Stimulated activated CD8-positive, alpha-beta memory T cell treated with anti-CD3 and anti-CD28 coated beads, Interleukin-15, amount 100 ng/mL, for 48 hours (primary cell): Measurements from ENCODE around the gene INSL3.
A peak's percentile ranks its signal among the peaks of the same experiment; 100 is the strongest.

ENCODE experiments used
- DNase-seq, 2 donors: peaks; one replicate each; pipeline ENCODE4 v3.0.0-alpha.2; 2020; ENCODE audit warnings: low read depth in 2 of 2

Gene INSL3

DNA sequence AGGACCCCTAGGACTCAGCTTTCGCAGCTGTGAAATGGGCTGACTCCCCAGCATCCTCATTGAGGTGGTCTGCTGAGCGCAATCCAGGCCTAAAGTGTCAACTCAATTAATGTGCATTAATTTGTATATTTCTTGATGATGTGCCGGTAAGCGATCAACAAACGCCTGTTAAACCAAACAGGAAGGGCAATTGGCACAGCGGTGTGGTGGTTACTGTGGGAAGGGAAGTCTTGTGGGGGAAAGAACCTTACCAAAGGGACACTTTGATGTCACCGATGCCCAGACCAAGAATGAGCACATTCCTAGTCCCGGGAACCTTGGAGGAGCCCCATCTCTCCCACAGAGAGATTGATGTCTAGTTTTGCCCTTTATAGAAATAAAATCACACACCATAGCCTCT, 24.8 kb upstream of the INSL3 start:
- DNase-seq, result no peak

DNA sequence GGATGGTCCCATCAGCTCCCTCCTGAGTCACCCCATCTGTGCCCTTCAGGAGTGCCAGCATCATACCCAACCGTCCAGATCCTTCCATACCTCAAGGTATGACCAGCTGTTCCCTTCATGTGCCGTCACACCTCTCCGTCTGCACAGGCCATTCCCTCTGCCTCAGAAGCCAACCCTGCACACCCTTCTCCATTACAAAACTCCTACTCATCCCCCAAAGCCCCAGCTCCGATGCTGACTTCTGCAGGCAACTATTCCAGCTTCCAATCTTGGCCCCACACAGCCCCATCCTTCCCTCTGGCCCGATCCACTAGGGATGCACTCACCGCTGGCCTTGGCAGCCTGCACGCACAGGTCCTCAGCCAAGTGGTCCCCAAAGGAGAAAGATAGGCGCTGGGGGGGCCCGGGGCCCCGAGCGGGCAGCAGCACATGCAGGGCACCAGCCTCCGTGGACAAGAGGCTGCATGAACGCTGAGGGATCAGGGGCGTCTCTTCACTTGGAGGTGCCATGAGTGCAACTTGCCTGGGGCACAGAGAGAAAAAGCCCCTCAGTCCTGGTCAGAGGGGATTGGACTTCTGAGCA, 22.7 kb upstream of the INSL3 start:
- DNase-seq, result no peak

DNA sequence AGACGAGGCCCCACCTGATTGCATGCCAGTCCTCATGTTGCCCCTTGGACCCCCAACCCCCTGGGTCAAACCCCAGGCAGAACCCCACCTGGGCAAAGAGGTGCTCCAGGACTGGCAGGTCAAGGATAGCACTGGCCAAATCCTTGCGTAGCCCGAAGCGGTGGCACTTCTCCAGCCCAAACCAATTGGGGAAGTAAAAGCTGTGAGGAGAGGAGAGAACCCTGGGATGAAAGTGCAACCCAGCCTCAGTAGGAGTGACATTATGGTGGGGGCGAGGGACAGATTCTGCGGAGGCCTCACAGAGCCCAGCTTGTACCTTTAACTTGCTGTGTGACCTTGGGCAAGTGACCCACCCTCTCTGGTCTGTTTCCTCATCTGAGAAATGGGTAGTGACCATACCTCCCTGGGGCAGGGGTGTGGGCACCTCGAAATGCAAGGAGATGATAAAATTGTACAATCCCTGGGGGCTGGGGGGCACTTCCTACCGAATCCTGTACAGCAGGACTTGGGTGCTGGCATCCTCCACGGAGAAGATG, 22.0 kb upstream of the INSL3 start:
- DNase-seq, result no peak

DNA sequence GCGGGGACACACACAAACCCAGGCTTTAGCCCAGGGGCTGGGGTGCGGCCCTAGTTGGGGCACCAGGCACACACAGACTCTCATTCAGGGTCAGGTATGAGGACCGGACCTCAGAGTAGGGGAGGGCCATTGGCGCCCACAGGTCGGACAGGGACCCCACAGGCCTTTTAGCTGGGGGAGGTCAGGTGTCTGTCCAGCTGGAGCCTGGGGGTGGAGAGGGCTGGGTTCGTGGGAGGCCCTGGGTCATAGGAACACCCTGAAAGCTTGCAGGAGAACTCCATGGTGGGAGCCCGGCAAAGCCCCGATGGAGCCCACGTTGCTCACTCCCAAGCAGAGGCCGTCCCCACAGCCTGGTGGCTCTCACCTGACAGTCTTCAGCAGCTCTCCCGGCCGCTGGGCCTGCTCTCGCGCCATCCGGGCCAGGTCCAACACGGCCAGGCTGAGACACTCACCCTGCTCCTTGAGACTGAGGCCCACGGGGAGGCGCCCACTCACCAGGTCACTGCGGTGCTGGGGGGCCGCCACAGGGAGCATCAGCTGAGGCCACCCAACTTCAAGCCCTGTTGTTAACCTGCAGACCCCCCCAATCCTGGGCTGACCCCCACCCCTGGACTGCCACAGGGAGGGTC, 21.5 kb upstream of the INSL3 start:
- DNase-seq, result no peak

DNA sequence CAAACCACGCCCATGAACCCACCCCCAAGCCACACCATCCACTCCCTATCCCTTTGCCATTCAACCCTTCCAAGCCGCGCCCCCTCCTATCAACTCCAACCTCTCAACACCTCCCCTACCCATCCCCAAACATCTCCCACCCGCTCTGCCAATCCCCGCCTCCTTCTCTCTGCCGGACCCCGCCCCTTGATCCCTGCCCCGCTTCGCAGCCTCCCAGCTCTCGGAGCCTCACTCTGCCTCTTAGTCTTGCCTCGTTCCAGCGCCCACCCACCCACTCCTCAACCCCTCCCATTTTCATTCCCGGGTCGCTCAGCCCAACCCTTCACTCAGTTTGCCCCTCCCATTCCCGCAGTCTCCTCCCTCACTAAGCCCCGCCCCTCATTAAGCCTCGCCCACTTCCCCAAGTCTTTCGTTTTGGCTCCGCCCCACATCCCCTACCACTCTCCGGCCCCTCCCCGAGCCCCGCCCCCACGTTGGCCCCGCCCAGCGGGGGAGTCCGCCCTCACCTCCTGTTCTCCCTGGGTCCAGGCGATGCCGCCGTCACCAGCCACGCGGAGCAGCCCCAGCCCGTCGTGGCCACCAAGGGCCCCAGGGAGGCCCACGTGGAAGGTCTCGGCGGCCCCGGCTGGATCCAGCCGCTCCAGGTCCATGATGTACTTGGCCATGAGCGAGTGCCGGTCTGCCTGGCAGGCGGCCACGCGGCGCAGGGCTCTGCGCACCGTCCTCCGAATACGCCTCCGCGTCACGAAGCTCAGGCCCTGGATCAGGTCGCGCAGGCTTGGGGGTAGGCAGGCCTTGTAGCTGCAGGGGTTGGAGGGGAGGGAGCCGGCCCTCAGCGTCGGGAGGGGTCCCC, 20.7 kb upstream of the INSL3 start:
- peak; percentile 46 to 52 for DNase-seq

DNA sequence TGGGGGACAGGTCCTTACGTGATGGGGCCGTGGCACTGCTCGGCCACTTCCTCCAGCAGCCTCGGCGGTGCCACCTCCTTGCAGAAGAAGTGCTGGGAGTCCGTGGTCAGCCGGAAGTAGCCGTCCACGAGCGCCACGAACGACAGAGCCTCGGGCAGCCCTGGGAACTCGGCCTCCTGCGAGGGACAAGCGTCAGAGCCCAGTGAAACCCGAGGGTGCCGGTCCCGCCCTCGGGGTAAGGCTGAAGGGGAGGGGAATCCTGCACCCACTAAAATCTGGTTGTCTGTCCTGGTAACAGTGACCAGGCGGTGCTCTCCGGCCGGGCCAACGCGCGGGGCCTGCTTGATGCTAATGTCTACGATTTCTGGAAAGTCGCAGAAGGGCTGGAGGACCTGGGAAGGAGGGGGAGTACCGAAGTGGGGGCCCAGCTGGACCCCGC, 20.1 kb upstream of the INSL3 start:
- no peak for DNase-seq

DNA sequence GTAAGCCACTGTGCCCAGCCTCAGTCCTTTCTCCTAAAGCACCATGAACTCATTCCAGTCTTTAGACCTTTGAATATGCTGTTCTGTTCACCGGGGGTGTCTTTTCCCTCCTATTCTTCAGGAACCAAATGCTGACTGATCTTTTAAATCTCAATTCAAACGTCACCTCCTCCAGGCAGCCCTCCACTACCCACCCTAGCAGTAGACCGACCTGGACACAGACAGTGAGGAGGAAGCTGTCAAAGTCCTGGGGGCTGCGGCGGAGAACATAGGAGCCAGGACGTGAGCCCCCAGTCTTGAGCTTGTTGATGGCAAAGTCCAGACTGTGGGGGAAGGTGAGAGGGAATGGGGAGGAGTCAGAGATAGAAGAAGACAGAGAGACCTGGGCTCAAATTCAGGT, 18.7 kb upstream of the INSL3 start:
- DNase-seq, result no peak

DNA sequence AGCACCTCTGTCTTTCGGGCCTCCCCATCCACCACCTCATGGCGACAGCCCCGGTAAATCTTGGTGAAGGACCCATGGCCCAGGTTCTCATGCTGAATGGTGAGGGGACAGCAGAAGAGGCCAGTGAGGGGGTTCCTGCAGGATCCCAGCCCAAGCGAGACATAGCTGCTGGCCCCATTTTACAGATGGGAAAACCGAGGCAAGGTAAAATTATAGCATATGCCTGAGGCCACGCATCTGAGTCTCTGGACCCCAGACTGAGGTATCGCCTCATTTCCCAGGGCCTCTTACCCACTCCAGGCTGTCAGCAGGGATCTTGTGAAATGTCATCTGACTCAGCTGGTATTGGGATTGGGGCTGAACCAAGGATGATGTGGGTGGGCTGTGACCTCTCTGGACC, 16.7 kb upstream of the INSL3 start:
- DNase-seq, result no peak

DNA sequence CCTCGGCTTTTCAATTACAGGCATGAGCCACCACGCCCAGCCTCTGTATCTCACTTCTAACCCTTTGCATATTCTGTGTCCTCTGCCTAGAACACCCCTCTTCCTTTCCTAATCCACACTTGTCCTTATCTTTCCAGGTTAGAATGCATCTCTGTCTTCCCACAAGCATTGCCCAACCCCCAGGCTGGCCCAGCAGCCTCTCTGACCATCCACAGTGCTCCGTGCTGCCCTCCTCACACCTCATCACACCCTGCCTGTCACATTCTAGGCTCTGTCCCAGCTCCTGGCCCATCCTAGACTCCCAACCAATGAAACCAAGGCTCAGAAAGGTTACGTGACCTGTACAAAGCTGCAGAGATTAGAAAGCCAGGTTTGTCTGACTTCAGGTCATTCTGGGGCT, 15.2 kb upstream of the INSL3 start:
- DNase-seq, result no peak

DNA sequence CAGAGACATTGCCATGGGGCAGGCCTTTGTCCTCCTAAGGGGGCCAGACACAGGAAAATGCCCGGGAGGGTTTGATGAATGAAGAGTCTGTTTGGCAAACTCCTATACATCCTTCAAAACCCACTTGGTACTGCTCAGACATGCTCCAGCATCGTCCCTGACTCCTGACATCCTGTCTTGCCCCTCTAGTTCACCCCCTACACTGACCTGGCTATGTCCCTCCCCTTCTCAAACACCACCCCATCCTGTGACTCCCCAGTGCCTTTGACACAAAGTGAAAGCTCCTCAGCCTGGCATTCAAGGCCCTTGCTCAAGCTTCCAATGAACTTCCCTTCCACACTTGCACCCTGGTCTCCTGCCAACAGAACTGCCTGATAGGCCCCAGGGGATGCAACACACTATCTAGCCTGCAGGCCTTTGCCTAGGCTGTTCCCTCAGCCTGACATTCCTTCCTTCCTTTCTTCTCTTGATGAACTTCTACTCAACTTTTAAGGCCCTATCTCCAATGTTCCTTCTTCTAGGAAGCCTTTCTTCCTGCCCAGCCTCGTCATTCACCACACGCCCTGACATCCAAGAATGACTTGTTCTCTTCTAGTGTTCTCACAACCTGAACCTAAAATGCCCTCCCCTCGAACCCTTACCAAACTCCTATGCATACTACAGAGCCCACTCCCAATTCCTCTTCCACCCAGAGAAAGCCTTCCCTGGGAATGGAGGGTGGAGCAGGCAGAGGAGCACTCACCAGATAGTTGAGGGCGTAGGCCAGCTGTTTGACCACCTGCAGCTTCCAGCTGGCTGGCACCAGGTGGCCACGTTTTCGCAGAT, 14.1 kb upstream of the INSL3 start:
- no peak for DNase-seq

DNA sequence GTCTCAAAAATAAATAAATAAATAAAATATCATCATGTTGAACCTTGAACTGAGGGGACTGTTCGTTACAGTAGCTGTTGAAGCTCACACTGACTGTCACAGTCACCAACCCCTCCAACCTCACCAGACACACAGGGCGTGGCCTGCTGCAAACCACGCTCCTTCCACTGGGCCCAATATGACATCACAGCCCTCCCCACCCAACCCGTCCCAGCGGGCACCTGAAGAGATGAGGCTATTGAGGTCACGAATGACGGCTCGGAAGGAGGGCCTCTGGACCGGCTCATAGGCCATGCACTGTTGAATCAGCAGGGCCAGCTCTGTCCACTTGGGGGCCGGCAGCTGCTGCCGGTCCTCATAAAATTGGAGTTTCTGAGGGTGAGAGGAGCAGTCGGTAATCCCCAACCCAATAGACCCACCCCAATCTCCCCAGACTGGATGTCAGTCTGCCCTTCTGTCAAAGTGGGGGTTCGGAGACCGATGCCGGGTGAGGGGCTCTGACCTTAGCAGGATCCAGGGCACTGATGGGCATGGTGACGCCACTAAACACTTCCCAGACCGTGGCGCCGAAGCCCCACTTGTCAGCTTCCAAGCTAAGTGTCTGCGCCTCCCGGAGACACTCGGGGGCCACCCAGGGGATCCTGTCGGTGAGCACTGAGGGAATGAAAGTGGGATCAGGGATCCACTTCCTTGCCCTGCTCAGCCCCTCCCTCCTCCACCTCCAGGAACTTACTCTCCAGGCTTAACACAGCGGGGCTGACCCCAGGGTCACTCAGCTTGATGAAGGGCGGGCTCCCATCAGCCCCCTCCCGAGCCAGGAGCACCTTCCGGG, 13.2 kb upstream of the INSL3 start:
- DNase-seq, result no peak

DNA sequence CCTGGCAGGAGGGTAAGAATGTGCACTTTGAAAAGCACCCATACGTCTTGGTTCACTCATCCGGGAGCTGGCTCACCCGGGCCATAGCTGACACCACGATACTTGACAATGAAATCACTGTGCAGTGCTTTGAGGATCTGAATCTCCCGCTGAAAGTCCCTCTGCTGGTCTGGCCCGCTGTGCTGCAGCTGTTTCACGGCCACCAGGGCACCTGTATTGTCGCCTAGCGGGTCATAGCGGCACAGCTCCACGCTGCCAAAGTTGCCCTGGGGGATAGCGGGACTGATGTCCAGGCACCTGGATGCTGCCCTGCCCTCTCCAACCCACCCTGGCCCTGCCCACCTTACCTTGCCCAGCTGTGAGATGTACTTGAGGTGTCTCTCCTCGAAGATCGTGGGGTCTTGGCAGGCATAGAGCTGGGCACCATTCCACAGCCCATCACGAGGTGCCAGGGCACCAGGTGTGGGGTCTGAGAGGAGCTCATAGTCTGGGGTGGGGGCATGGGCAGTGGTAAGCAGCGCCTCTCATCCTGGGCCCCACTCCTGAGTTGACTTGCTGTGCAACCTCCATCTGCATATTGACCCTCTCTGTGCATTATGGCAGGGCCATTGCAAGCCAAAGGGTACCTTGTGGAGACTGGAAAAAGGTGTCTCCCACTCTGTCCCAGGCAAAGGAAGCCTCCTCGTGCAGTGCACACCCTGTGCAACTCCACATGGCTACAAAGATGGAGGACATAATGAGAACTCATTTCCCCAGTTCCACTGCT, 11.3 kb upstream of the INSL3 start:
- no peak for DNase-seq

DNA sequence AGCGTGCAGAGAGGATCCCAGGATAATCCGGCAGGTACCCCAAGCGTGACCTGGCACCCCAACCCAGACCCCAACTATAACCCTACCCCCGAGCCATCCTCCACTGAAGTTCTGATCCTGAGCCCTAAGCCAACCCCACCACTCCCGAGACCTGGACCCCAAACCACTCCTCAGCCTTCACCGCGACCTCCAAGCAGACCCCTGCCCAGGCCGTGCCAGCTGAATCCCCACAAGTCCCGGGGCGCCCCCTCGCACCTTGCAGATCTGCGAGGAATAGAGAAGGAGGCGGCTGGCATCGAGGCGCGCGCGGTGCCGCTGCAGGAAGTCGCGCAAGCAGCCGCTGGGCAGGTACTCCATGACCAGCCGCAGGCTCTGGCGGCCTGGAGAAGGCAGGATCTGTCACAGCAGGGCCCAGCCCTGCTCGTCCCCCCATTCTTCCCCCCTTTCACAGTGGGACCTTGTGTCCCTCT, 10.1 kb upstream of the INSL3 start:
- DNase-seq, result no peak

DNA sequence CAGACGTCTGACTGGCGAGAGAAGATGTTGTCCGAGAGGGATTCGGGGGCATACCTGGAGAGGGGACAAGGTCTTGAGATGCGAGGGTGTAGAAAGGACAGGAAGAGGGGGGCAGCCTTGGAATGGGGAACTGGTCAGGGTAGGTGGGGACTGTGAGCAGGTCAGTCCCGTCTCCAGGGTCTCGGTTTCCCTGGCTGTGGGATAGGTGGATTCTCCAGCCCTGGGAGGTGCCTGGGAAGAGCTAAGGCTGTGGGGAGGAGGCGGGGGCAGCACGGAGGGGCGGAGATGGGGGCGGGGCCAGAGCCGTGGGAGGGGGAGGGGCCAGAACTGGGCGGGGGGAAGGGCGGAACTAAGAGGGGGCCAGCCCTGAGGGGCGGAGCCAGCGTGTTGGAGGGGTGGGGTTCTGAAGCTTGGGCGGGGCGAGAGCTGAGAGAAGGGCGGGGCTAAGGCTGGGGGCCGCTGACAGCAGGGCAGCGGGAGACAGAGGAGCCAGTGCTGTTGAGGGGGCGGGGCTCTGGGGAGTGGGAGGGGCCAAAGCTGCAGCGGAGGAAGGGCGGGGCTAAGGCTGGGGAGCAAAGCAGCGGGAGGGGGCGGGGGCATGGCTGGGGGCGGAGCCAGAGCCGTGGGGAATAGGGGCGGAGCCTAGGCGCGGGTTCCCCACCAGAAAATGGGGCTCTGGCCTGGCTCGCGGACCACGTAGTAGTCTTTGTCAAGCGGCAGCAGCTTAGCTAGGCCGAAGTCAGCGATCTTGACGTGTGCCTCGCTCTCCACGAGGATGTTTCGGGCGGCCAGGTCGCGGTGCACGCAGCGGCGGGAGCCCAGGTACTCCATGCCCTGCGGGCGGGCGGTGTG, 9.5 kb upstream of the INSL3 start:
- peak; percentile 38 to 46 for DNase-seq

DNA sequence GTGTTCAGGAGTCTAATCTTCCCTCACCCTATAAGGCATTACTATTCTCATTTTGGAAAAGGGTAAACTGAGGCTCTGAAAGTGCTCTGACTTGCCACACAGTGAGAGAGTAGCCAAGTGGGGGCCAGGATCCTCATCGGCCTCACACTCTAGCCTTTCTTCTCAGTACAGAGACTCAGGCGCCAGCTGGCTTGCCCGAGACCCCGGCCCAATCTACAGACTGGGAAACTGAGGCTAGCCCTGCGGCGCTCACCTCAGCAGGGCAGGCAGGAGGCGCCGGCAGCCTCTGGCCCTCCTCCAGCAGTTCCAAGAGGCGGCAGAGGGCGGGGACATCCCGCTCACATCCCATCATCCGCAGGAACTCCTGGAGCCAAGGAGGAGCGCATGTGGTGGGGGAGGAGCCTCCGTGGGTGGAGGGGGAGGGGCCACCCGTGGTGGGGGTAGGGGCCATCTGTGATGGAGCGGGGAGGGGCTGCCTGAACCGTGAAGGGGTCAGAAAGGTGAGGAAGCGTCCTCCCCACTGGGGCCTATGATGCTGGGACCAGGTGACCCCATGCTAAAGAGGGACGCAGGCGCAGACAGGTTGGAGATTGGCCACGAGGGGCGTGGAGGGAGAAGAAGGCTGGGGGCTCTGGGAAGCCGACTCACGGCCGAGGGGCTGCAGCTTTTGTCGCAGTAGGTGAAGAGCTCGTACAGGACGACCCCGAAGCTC, 8.7 kb upstream of the INSL3 start:
- no peak for DNase-seq

DNA sequence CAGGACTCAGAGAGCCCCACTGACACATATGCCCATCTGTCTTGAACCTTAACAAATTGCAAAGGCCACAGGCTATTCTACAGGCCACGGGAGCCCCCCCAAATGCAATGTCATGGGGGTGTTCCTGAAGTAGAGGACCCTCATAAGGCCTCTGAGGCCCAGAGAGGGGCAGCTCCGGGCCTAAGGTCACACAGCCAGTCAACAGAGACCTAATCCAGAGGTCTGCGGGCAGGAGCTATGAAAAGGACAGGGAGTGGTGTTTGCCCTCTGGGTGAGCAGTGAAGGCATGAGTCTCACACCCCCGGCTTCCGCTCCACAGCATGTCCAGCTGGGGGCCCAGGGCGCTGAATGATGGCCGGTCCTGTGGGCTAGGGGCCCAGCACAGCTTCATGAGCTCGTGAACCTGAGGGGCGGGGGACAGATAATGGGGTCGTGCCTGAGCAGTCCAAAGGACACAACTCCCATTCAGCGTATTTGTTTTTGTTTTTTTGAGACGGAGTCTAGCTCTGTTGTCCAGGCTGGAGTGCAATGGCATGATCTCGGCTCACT, 5.3 kb upstream of the INSL3 start:
- no peak for DNase-seq

DNA sequence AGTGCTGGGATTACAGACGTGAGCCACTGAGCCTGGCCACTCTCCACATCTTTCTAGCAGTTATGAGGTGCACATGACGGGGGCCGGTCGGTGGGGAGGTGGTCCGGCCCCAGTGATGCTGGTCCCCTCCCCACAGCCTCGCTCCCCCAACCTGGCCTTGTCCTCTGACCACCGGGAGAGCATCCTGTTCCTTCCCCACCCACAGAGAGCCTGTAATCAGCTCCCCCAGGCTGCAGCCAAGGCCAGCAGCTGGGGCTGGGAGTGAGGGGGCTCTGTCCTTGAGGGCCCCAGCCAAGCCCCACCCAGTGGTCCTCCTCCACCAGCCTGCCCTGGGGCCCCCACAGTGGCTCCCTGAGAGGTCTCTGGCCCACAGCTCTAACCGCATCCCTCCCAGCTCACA, 3.0 kb upstream of the INSL3 start:
- no peak for DNase-seq

DNA sequence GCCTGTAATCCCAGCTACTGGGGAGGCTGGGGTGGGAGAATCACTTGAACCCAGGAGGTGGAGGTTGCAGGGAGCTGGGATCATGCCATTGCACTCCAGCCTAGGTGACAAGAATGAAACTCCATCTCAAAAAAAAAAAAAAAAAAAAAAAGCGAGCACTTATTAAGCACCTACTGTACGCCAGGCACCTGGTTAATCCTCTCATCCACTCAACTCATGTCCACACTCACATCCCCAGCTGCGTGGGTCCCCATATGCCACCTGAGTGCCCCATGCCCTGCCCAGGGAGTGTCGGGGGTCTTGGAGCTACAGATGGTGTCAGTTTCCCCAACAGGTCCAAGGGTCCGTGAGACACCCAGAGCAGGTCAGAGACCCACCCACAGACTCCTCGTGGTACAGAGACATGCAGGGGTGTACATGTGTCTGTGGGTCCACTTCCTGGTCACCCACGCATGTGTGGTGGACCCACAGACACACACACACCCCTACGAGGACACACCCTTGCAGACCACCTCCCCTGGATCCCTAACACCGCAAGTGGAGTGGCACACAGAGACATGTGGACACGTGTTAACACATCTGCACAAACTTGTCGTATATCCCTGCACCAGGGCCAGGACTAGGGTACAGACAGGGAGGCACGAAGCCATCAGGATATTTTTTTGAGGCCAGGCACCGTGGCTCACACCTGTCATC, 3.5 kb downstream of the INSL3 start:
- no peak for DNase-seq
